SK-N-MC (cell line): Measurements from ENCODE around the gene CTNNA1.

Experiments
- DNase-seq: peaks from one replicate; pipeline ENCODE4 v3.0.0-alpha.2; 2011; ENCODE audit warnings: low read depth, low spot score
- H3K27ac ChIP-seq: fragments of 200-600 bp; sonication (generic); 2 replicates; pipeline ENCODE4 v1.5.1; 2016; ENCODE audit warnings: mixed run types
- H3K36me3 ChIP-seq: fragments of 200-600 bp; sonication (generic); 2 replicates; pipeline ENCODE4 v1.6.1; 2017; ENCODE audit warnings: antibody characterized with exemption, low read length, mixed read lengths; ENCODE audit not compliant: insufficient read depth
- H3K4me3 ChIP-seq: fragments of 200-600 bp; sonication (generic); 2 replicates; pipeline ENCODE4 v1.5.1; 2016
- H3K9ac ChIP-seq: fragments of 200-600 bp; sonication (generic); 2 replicates; pipeline ENCODE4 v1.8.0; 2017; ENCODE audit warnings: mixed run types, mixed read lengths; ENCODE audit not compliant: insufficient read length
- H3K9me3 ChIP-seq: fragments of 200-600 bp; sonication (generic); 2 replicates; pipeline ENCODE4 v1.6.1; 2017; ENCODE audit warnings: low read depth, mild to moderate bottlenecking, antibody characterized with exemption, low read length, moderate library complexity, mixed read lengths
- EZH2 ChIP-seq: fragments of 200-600 bp; sonication (generic); IDR thresholded peaks from one replicate; pipeline ENCODE4 v1.6.1; 2017; ENCODE audit warnings: antibody characterized with exemption
- FOXP2 ChIP-seq: optimal IDR thresholded peaks from 2 replicates; pipeline ENCODE3; 2011; ENCODE audit warnings: mild to moderate bottlenecking, moderate library complexity; ENCODE audit not compliant: insufficient read depth; ENCODE audit errors: extremely low read length, control extremely low read depth
- POLR2AphosphoS5 ChIP-seq: IDR thresholded peaks from 2 replicates; pipeline ENCODE4 v1.6.1; 2012; ENCODE audit warnings: mild to moderate bottlenecking, low read depth, low read length, borderline replicate concordance

Gene CTNNA1

GRCh38 chr5:138944527-138945322 lies 191.5 kb downstream of the CTNNA1 start:
- H3K9me3 ChIP-seq, result no peaks in the 10 kb centered on the region
- no peak overlapping the region for H3K9ac ChIP-seq
- no peak overlapping the region for H3K4me3 ChIP-seq
- H3K36me3 ChIP-seq, result no peaks in the 10 kb centered on the region; the same call in 1 of the 2 replicates
- TF ChIP-seq FOXP2 (no peak), POLR2AphosphoS5 (no peak), EZH2 (no peak)
- no peak for DNase-seq
- no peak overlapping the region for H3K27ac ChIP-seq

GRCh38 chr5:138945421-138946240 lies 192.4 kb downstream of the CTNNA1 start:
- H3K9ac ChIP-seq, result no peak overlapping the region
- no peaks in the 10 kb centered on the region; the same call in 1 of the 2 replicates for H3K36me3 ChIP-seq
- H3K27ac ChIP-seq, result no peak overlapping the region
- DNase-seq, result no peak
- no peaks in the 10 kb centered on the region for H3K9me3 ChIP-seq
- TF ChIP-seq POLR2AphosphoS5, result no peak
- H3K4me3 ChIP-seq, result no peak overlapping the region

DNA sequence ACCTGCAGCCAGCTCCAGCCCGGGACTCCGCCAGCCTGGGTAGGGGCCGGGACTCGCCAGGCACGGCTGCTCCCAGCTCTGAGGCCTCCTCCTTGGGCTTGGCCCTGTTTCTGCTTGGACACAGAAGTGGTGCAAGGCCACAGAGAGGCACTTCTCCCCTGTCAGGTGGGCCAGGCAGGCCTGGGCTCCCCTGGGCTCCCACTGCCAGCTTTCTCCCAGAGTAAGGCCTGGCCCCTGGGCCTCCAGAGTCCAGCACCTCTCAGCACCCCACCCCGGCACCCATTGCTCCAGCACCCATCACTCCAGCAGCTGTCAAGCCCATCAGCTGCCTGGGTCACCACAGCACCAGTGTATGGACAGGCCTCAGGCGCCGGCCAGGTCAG lies 193.0 kb downstream of the CTNNA1 start:
- Histone ChIP-seq H3K27ac (no peak overlapping the region), H3K36me3 (no peaks in the 10 kb centered on the region; the same call in 1 of the 2 replicates), H3K9ac (no peak overlapping the region), H3K4me3 (no peak overlapping the region), H3K9me3 (no peaks in the 10 kb centered on the region)
- no peak for DNase-seq
- TF ChIP-seq FOXP2 (no peak), EZH2 (no peak), POLR2AphosphoS5 (no peak)

GRCh38 chr5:138946831-138947560 lies 193.8 kb downstream of the CTNNA1 start:
- no peak overlapping the region for H3K9ac ChIP-seq
- H3K9me3 ChIP-seq, result no peaks in the 10 kb centered on the region
- TF ChIP-seq FOXP2 (no peak), EZH2 (no peak), POLR2AphosphoS5 (no peak)
- no peak for DNase-seq
- H3K36me3 ChIP-seq, result no peaks in the 10 kb centered on the region; the same call in 1 of the 2 replicates
- no peak overlapping the region for H3K27ac ChIP-seq
- no peak overlapping the region for H3K4me3 ChIP-seq

- Histone ChIP-seq H3K27ac (no peak overlapping the region), H3K4me3 (no peak overlapping the region), H3K9ac (no peak overlapping the region), H3K36me3 (no peaks in the 10 kb centered on the region; the same call in 1 of the 2 replicates), H3K9me3 (no peaks in the 10 kb centered on the region)
- TF ChIP-seq FOXP2 (no peak), POLR2AphosphoS5 (no peak), EZH2 (no peak)
- DNase-seq, result no peak
Measured at GRCh38 chr5:138947780-138948179, 194.6 kb downstream of the CTNNA1 start.

- DNase-seq, result no peak
- TF ChIP-seq FOXP2 (no peak), POLR2AphosphoS5 (no peak), EZH2 (no peak)
- Histone ChIP-seq H3K36me3 (no peaks in the 10 kb centered on the region; the same call in 1 of the 2 replicates), H3K9me3 (no peaks in the 10 kb centered on the region), H3K4me3 (no peak overlapping the region), H3K27ac (no peak overlapping the region), H3K9ac (no peak overlapping the region)
Measured at GRCh38 chr5:138948471-138949222, 195.4 kb downstream of the CTNNA1 start.

GRCh38 chr5:138949223-138949574 lies 196.0 kb downstream of the CTNNA1 start:
- Histone ChIP-seq H3K36me3 (no peaks in the 10 kb centered on the region; the same call in 1 of the 2 replicates), H3K9ac (no peak overlapping the region), H3K4me3 (no peak overlapping the region), H3K9me3 (no peaks in the 10 kb centered on the region), H3K27ac (no peak overlapping the region)
- DNase-seq, result no peak
- TF ChIP-seq EZH2, result no peak
- no peak for TF ChIP-seq POLR2AphosphoS5
- TF ChIP-seq FOXP2, result no peak

GRCh38 chr5:138949988-138950387 lies 196.8 kb downstream of the CTNNA1 start:
- no peak overlapping the region for H3K4me3 ChIP-seq
- DNase-seq, result no peak
- H3K9ac ChIP-seq, result no peak overlapping the region
- no peaks in the 10 kb centered on the region; the same call in 1 of the 2 replicates for H3K36me3 ChIP-seq
- H3K27ac ChIP-seq, result no peak overlapping the region
- no peaks in the 10 kb centered on the region for H3K9me3 ChIP-seq
- no peak for TF ChIP-seq POLR2AphosphoS5
